HEK293 (cell line): Measurements from ENCODE around the gene ELL2.

Experiments used
- CTCF ChIA-PET: fragments of 350-600 bp; formaldehyde crosslinking; extraction: SDS; loops from one replicate; lab custom pipeline; 2021; ENCODE audit warnings: antibody characterized with exemption; lab: Yijun Ruan, JAX
- POLR2A ChIA-PET: fragments of 300-600 bp; formaldehyde crosslinking; extraction: SDS; loops from one replicate; lab custom pipeline; 2020; ENCODE audit warnings: antibody characterized with exemption, inconsistent platforms; lab: Yijun Ruan, JAX
- H3K27ac ChIP-seq: fragments of 200-500 bp; sonication (Bioruptor generic); 2 replicates; pipeline ENCODE4 v1.5.1; 2014; ENCODE audit warnings: low read depth, low read length, control low read depth, inconsistent platforms; ENCODE audit errors: extremely low read depth
- H3K36me3 ChIP-seq, 2 experiments: fragments of 200-500 bp in 1 of 2; sonication (Bioruptor generic) in 1 of 2; 1 replicate in 1 of 2; 2 replicates in 1 of 2; pipeline ENCODE4 v1.5.1; 2014 to 2017; ENCODE audit warnings: inconsistent platforms in 2 of 2, low read length in 2 of 2; ENCODE audit not compliant: control insufficient read depth in 2 of 2, insufficient read depth in 1 of 2
- H3K4me1 ChIP-seq: fragments of 200-500 bp; sonication (Bioruptor generic); 2 replicates; pipeline ENCODE4 v1.5.1; 2014; ENCODE audit warnings: mild to moderate bottlenecking, low read length, inconsistent platforms; ENCODE audit not compliant: control insufficient read depth, insufficient read depth
- H3K4me3 ChIP-seq: 2 replicates; pipeline ENCODE4 v1.5.1; 2011; ENCODE audit warnings: low read depth, mild to moderate bottlenecking, control low read depth, low read length, moderate library complexity
- H3K9me3 ChIP-seq: fragments of 200-500 bp; sonication (Bioruptor generic); 2 replicates; pipeline ENCODE4 v1.5.1; 2014; ENCODE audit warnings: low read depth, low read length, inconsistent platforms; ENCODE audit not compliant: control insufficient read depth, insufficient read depth
- HOXA7 ChIP-seq: sonication (generic); formaldehyde crosslinking; IDR thresholded peaks from 2 replicates; pipeline ENCODE4 v1.8.1; 2022; ENCODE audit warnings: missing genetic modification reagents, borderline replicate concordance
- MZF1 ChIP-seq: fragments of 450-650 bp; formaldehyde crosslinking; IDR thresholded peaks from 2 replicates; pipeline ENCODE4 v1.5.1; 2017; ENCODE audit warnings: missing biosample characterization, missing genetic modification characterization, borderline replicate concordance
- SCRT2 ChIP-seq: fragments of 450-650 bp; formaldehyde crosslinking; IDR thresholded peaks from 2 replicates; pipeline ENCODE4 v1.5.1; 2016; ENCODE audit warnings: missing biosample characterization, missing genetic modification characterization
- SP2 ChIP-seq: fragments of 450-650 bp; formaldehyde crosslinking; IDR thresholded peaks from 2 replicates; pipeline ENCODE4 v1.5.1; 2016; ENCODE audit warnings: missing biosample characterization, missing genetic modification characterization
- SP7 ChIP-seq: fragments of 450-650 bp; formaldehyde crosslinking; IDR thresholded peaks from 2 replicates; pipeline ENCODE4 v1.5.1; 2016; ENCODE audit warnings: missing biosample characterization, missing genetic modification characterization
- YY1 ChIP-seq: fragments of 450-650 bp; formaldehyde crosslinking; IDR thresholded peaks from 2 replicates; pipeline ENCODE4 v1.5.1; 2018; ENCODE audit warnings: missing biosample characterization, missing genetic modification characterization
- YY2 ChIP-seq: fragments of 450-650 bp; formaldehyde crosslinking; IDR thresholded peaks from 2 replicates; pipeline ENCODE4 v1.5.1; 2016; ENCODE audit warnings: missing biosample characterization, missing genetic modification characterization
- ZBTB8A ChIP-seq: fragments of 450-650 bp; formaldehyde crosslinking; IDR thresholded peaks from 2 replicates; pipeline ENCODE4 v1.5.1; 2016; ENCODE audit warnings: missing biosample characterization, missing genetic modification characterization
- ZNF132 ChIP-seq: fragments of 450-650 bp; formaldehyde crosslinking; IDR thresholded peaks from 2 replicates; pipeline ENCODE4 v1.5.1; 2017; ENCODE audit warnings: missing biosample characterization, missing genetic modification characterization, borderline replicate concordance
- ZNF341 ChIP-seq: fragments of 450-650 bp; formaldehyde crosslinking; IDR thresholded peaks from 2 replicates; pipeline ENCODE4; 2016; ENCODE audit warnings: low read depth, missing biosample characterization, missing genetic modification characterization
- ZNF366 ChIP-seq: fragments of 450-650 bp; formaldehyde crosslinking; conservative IDR thresholded peaks from 2 replicates; pipeline ENCODE4 v1.5.1; 2016; ENCODE audit warnings: missing biosample characterization, missing genetic modification characterization
- ZNF521 ChIP-seq: fragments of 450-650 bp; formaldehyde crosslinking; IDR thresholded peaks from 2 replicates; pipeline ENCODE4 v1.5.1; 2017; ENCODE audit warnings: missing biosample characterization, mild to moderate bottlenecking, missing genetic modification characterization
- ZNF621 ChIP-seq: fragments of 450-650 bp; formaldehyde crosslinking; IDR thresholded peaks from 2 replicates; pipeline ENCODE4 v1.5.1; 2017; ENCODE audit warnings: missing biosample characterization, missing genetic modification characterization
- ZNF629 ChIP-seq: fragments of 450-650 bp; formaldehyde crosslinking; IDR thresholded peaks from 2 replicates; pipeline ENCODE4 v1.5.1; 2017; ENCODE audit warnings: missing biosample characterization, missing genetic modification characterization
- ZNF677 ChIP-seq: fragments of 450-650 bp; IDR thresholded peaks from 2 replicates; pipeline ENCODE4 v1.5.0; 2018; ENCODE audit warnings: missing biosample characterization, mild to moderate bottlenecking, missing genetic modification characterization, moderate library complexity
- ZNF707 ChIP-seq: fragments of 450-650 bp; formaldehyde crosslinking; IDR thresholded peaks from 2 replicates; pipeline ENCODE4 v1.5.1; 2016; ENCODE audit warnings: missing biosample characterization, missing genetic modification characterization
- TF ChIP-seq, protein P1 (sequence below): fragments of 450-650 bp; formaldehyde crosslinking; IDR thresholded peaks from 2 replicates; pipeline ENCODE4 v1.5.1; 2017; ENCODE audit warnings: missing biosample characterization, missing genetic modification characterization
- TF ChIP-seq, protein P2 (sequence below): fragments of 450-650 bp; formaldehyde crosslinking; conservative IDR thresholded peaks from 2 replicates; pipeline ENCODE4 v1.5.1; 2016; ENCODE audit warnings: low read depth, missing biosample characterization, missing genetic modification characterization
- TF ChIP-seq, protein P3 (sequence below): fragments of 450-650 bp; formaldehyde crosslinking; IDR thresholded peaks from 2 replicates; pipeline ENCODE4 v1.5.1; 2017; ENCODE audit warnings: missing biosample characterization, missing genetic modification characterization
- TF ChIP-seq, protein P4 (sequence below): fragments of 450-650 bp; formaldehyde crosslinking; IDR thresholded peaks from 2 replicates; pipeline ENCODE4 v1.5.0; 2017; ENCODE audit warnings: missing biosample characterization, missing genetic modification characterization, borderline replicate concordance

Gene ELL2

DNA sequence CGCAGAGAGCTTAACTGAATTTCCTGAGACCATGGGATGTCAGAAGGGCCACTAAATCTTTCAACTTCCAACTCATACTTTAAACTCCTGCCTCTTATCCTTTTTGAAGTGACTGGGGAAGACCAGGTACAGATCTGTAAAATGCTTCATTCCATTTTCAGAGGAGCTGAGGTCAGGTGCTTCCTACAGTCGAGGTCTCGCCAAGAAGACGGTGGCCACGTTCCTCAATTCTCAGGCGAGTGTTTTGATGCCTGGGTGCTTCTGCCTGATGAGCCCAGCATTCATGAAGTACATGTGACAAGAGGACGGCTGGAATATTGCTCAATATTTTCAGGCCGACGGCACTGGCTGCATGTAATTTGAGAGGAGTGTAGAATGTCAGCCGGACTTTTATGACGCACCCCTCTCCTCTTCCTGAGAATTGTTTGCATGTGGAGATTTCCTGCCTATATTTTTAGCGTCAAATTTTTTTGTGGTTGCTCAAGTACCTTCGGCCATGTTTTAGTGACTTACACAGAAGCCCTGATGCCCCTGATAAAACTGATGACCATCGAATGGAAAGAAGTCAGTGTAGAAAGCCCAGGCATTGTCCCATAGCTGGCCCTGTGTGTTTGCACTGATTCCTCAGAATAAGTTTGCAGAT, 100.3 kb downstream of the ELL2 start (continued):
- TF ChIP-seq ZNF341 (tag by site-specific recombination) (0 out of 2 replicates have a peak, but pooled peaks have one; percentile 36), ZNF366 (tag by site-specific recombination) (peak; percentile 78)

DNA sequence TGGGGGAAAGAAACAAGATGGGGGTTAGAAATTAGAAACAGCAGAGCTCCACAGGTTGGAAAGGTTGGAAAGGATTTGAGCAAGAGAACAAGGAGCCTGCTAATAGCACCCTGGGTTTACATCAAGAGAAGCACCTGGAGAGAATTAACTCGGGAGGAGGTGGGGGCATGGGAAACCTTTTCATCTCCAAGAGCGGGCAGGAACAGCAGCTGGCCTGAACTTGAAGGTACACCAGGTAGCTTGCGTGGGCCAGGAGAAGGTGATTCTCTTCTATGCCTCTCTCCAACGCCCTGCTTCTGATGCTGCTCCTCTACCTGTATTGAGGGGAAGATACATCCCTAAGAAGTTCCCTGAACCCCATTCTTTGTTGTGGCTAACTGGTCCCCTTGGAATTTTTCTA, 102.0 kb downstream of the ELL2 start:
- peaks cover 23% of the 10 kb centered on the region for H3K4me1 ChIP-seq
- CTCF ChIA-PET, result interaction anchor here (0.6 to 7.6 kb wide), 12 partner anchors 10 to 742 kb away, joined by 3 to 69 read pairs (median 4); partner anchors contain the start of gene ELL2
- H3K36me3 ChIP-seq, result no peaks in the 10 kb centered on the region
- TF ChIP-seq YY1 (tag by site-specific recombination) (no peak), ZNF707 (tag by site-specific recombination) (no peak), SCRT2 (0 out of 2 replicates have a peak, but pooled peaks have one; percentile 11), ZBTB8A (tag by site-specific recombination) (no peak), ZNF621 (tag by site-specific recombination) (no peak)
- TF ChIP-seq, protein P1, sequence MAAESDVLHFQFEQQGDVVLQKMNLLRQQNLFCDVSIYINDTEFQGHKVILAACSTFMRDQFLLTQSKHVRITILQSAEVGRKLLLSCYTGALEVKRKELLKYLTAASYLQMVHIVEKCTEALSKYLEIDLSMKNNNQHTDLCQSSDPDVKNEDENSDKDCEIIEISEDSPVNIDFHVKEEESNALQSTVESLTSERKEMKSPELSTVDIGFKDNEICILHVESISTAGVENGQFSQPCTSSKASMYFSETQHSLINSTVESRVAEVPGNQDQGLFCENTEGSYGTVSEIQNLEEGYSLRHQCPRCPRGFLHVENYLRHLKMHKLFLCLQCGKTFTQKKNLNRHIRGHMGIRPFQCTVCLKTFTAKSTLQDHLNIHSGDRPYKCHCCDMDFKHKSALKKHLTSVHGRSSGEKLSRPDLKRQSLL (tag by site-specific recombination), result no peak
- TF ChIP-seq, all 188 proteins: peak for 1
- POLR2A ChIA-PET, result no interaction called here
- no peaks in the 10 kb centered on the region for H3K9me3 ChIP-seq
- H3K27ac ChIP-seq, result no peak overlapping the region
- no peak overlapping the region for H3K4me3 ChIP-seq

DNA sequence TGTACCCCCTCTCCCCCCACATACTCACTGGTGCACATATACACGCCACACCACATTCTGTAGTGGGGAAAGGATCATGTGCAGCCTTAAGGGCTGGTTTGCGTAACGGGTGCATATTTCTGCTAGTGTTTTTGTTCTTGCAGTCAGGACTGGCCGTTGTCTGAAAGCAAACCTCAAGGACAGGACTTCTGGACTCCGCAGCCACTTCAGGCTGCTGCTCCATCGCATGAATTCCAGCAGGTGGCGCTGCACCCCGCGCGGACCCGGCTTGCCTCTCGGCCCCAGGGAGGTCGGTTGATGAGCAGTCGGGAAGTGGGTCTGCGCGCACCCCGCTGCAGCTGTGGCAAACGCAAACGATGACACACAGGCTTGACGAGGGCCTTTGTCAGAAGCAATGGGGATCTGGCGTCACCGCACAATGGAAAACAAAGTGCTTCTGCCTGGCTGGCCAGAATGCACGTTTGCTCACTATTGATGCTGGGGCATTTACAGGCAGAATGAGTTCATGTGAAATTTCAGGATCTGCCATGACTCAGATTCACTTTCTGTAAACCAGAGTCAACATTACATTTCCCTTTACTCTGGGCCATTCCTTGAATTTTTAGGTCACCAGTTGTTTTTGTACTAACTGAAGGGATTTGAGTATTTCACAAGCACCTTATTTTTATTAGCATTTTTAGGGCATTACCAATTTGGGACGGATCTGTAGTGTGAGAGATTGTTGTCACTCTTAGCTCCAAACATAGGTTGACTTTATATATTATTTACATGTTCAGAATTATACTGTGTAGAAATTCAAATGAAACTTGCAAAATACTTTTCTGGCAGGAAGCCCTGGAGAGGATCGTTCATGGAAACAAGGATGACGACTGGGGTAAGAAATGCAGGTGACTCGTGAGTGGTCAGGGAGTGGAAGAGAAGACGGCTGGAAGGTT, 102.7 kb downstream of the ELL2 start:
- ChIA-PET POLR2A (no interaction called here), CTCF (interaction anchor here (0.6 to 7.6 kb wide), 14 partner anchors 9 to 743 kb away, joined by 3 to 69 read pairs (median 3); no protein-coding TSS in a partner anchor)
- H3K36me3 ChIP-seq, result no peaks in the 10 kb centered on the region
- no peaks in the 10 kb centered on the region for H3K9me3 ChIP-seq
- H3K4me1 ChIP-seq, result peaks cover 23% of the 10 kb centered on the region
- H3K4me3 ChIP-seq, result no peak overlapping the region
- H3K27ac ChIP-seq, result 0 out of 2 replicates have a peak overlapping the region, but pooled peaks have one; percentile 18
- TF ChIP-seq ZNF132 (tag by site-specific recombination), result no peak
- peak; percentile 85 for TF ChIP-seq SP7 (tag by site-specific recombination)
- TF ChIP-seq YY2 (tag by site-specific recombination), result no peak
- TF ChIP-seq ZNF677, result no peak
- TF ChIP-seq, protein P2, sequence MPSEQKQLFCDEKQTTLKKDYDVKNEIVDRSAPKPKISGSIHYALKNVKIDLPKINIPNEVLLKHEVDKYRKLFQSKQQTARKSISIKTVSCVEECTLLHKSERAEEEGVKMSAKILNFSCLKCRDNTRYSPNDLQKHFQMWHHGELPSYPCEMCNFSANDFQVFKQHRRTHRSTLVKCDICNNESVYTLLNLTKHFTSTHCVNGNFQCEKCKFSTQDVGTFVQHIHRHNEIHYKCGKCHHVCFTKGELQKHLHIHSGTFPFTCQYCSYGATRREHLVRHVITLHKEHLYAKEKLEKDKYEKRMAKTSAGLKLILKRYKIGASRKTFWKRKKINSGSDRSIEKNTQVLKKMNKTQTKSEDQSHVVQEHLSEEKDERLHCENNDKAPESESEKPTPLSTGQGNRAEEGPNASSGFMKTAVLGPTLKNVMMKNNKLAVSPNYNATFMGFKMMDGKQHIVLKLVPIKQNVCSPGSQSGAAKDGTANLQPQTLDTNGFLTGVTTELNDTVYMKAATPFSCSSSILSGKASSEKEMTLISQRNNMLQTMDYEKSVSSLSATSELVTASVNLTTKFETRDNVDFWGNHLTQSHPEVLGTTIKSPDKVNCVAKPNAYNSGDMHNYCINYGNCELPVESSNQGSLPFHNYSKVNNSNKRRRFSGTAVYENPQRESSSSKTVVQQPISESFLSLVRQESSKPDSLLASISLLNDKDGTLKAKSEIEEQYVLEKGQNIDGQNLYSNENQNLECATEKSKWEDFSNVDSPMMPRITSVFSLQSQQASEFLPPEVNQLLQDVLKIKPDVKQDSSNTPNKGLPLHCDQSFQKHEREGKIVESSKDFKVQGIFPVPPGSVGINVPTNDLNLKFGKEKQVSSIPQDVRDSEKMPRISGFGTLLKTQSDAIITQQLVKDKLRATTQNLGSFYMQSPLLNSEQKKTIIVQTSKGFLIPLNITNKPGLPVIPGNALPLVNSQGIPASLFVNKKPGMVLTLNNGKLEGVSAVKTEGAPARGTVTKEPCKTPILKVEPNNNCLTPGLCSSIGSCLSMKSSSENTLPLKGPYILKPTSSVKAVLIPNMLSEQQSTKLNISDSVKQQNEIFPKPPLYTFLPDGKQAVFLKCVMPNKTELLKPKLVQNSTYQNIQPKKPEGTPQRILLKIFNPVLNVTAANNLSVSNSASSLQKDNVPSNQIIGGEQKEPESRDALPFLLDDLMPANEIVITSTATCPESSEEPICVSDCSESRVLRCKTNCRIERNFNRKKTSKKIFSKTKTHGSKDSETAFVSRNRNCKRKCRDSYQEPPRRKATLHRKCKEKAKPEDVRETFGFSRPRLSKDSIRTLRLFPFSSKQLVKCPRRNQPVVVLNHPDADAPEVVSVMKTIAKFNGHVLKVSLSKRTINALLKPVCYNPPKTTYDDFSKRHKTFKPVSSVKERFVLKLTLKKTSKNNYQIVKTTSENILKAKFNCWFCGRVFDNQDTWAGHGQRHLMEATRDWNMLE (tag by site-specific recombination), result no peak
- no peak for TF ChIP-seq HOXA7 (CRISPR knock-in tag)
- no peak for TF ChIP-seq ZNF521 (tag by site-specific recombination)
- TF ChIP-seq, protein P3, sequence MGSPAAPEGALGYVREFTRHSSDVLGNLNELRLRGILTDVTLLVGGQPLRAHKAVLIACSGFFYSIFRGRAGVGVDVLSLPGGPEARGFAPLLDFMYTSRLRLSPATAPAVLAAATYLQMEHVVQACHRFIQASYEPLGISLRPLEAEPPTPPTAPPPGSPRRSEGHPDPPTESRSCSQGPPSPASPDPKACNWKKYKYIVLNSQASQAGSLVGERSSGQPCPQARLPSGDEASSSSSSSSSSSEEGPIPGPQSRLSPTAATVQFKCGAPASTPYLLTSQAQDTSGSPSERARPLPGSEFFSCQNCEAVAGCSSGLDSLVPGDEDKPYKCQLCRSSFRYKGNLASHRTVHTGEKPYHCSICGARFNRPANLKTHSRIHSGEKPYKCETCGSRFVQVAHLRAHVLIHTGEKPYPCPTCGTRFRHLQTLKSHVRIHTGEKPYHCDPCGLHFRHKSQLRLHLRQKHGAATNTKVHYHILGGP (tag by site-specific recombination), result no peak
- TF ChIP-seq ZNF629, result peak; percentile 99
- TF ChIP-seq MZF1 (tag by site-specific recombination), result peak; percentile 89
- no peak for TF ChIP-seq SP2 (tag by site-specific recombination)
- TF ChIP-seq, protein P4, sequence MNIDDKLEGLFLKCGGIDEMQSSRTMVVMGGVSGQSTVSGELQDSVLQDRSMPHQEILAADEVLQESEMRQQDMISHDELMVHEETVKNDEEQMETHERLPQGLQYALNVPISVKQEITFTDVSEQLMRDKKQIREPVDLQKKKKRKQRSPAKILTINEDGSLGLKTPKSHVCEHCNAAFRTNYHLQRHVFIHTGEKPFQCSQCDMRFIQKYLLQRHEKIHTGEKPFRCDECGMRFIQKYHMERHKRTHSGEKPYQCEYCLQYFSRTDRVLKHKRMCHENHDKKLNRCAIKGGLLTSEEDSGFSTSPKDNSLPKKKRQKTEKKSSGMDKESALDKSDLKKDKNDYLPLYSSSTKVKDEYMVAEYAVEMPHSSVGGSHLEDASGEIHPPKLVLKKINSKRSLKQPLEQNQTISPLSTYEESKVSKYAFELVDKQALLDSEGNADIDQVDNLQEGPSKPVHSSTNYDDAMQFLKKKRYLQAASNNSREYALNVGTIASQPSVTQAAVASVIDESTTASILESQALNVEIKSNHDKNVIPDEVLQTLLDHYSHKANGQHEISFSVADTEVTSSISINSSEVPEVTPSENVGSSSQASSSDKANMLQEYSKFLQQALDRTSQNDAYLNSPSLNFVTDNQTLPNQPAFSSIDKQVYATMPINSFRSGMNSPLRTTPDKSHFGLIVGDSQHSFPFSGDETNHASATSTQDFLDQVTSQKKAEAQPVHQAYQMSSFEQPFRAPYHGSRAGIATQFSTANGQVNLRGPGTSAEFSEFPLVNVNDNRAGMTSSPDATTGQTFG (tag by site-specific recombination), result no peak
